ENCODE measurements around the gene ZRANB3.

GRCh38 chr2:135151615-135152014 lies 379.4 kb downstream of the ZRANB3 start:
- TF ChIP-seq, protein P1, sequence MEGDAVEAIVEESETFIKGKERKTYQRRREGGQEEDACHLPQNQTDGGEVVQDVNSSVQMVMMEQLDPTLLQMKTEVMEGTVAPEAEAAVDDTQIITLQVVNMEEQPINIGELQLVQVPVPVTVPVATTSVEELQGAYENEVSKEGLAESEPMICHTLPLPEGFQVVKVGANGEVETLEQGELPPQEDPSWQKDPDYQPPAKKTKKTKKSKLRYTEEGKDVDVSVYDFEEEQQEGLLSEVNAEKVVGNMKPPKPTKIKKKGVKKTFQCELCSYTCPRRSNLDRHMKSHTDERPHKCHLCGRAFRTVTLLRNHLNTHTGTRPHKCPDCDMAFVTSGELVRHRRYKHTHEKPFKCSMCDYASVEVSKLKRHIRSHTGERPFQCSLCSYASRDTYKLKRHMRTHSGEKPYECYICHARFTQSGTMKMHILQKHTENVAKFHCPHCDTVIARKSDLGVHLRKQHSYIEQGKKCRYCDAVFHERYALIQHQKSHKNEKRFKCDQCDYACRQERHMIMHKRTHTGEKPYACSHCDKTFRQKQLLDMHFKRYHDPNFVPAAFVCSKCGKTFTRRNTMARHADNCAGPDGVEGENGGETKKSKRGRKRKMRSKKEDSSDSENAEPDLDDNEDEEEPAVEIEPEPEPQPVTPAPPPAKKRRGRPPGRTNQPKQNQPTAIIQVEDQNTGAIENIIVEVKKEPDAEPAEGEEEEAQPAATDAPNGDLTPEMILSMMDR (IDR thresholded peaks at IDR 0.05; ENCODE audit: poor library complexity), result no peak
- no peak for TF ChIP-seq EZH2phosphoT487 (IDR thresholded peaks at IDR 0.05; ENCODE audit: low read depth, severe bottlenecking, unreplicated experiment)

Measured in hepatocyte (in vitro differentiated cells).